Stomach (tissue), 4 donors: ENCODE measurements around the gene TMEM79.

Experiments
- POLR2AphosphoS5 ChIP-seq, 3 donors: sonication (generic); formaldehyde crosslinking; IDR thresholded peaks; one replicate each; pipeline ENCODE4 v1.6.1; 2016; ENCODE audit warnings: antibody characterized with exemption in 3 of 3
- TF ChIP-seq, protein P1 (sequence below), 7 experiments: fragments of 450-650 bp in 4 of 7; fragments of 200-600 bp in 3 of 7; sonication (generic) in 3 of 7; IDR thresholded peaks; one replicate each; pipeline ENCODE4 v1.5.1; 2016 to 2019; ENCODE audit warnings: antibody characterized with exemption in 7 of 7, control low read depth in 2 of 7, mild to moderate bottlenecking in 1 of 7

DNA sequence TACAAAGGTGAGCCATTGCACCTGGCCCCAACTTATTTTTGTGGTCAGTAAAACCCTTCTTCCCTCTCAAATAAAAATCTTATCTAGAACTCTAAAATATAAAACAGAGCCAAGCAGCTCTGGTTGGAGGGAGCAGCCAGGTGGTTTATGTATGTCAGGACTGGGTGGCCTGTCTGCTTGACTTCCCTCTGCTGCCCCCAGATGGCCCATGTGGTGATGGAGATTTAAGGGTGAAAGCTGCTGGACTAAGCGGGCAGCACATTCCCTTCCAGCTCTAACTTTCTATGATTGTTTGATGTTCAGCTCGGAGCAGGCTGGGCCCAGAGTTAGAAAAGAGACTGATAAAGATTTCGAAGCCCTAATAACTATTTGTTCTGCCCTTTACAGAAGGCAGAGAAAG lies 24.3 kb upstream of the TMEM79 start:
- TF ChIP-seq POLR2AphosphoS5 (IDR thresholded peaks at IDR 0.05) = no peak
- TF ChIP-seq, protein P1, sequence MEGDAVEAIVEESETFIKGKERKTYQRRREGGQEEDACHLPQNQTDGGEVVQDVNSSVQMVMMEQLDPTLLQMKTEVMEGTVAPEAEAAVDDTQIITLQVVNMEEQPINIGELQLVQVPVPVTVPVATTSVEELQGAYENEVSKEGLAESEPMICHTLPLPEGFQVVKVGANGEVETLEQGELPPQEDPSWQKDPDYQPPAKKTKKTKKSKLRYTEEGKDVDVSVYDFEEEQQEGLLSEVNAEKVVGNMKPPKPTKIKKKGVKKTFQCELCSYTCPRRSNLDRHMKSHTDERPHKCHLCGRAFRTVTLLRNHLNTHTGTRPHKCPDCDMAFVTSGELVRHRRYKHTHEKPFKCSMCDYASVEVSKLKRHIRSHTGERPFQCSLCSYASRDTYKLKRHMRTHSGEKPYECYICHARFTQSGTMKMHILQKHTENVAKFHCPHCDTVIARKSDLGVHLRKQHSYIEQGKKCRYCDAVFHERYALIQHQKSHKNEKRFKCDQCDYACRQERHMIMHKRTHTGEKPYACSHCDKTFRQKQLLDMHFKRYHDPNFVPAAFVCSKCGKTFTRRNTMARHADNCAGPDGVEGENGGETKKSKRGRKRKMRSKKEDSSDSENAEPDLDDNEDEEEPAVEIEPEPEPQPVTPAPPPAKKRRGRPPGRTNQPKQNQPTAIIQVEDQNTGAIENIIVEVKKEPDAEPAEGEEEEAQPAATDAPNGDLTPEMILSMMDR (IDR thresholded peaks at IDR 0.05) = no peak
